ENCODE data around the gene RAB1A. TPM values are rescaled to one million over a fixed set of nuclear protein-coding genes. Genes with fewer than 3 reads are reported as not detected.

The RAB1A gene
- total and polyA plus RNA-seq, 9 of the 15 experiments (the other 6 are each of a cell fraction or from before 2014, with no cell fraction given), result 43.8 to 163 (median 67.7) TPM

GRCh38 chr2:65175894-65176530 lies 46.1 kb upstream of the RAB1A start:
- H2AFZ ChIP-seq (ENCODE audit: low read depth, low read length), result no peak overlapping the region
- 0 out of 4 replicates have a peak overlapping the region, but pooled peaks of 1 of the 2 experiments have one; percentile 10 for H3K9ac ChIP-seq (ENCODE audit: insufficient read depth in 1 of 2, low read depth in 2 of 2, low read length in 2 of 2)
- in situ Hi-C loops (cut with MboI), result no loop called here
- FAIRE-seq (no peak), ATAC-seq (peak; percentile 38; the same call in 2 of the 3 replicates), DNase-seq (ENCODE audit: extremely low read depth in 1 of 4, low spot score in 3 of 4) (no peak)
- ChIA-PET POLR2A (interaction anchor here (0.6 to 2.3 kb wide), 3 partner anchors 46 to 119 kb away, joined by 3 to 5 read pairs (median 4); partner anchors contain the start of gene RAB1A), CTCF (ENCODE audit: low intra/inter-chr PET ratio) (no interaction called here)
- H3K4me1 ChIP-seq (replicated peaks in 1 of 2; ENCODE audit: control insufficient read depth in 2 of 2, insufficient read depth in 2 of 2, low read length in 2 of 2), result peaks cover 0 to 12% of the 10 kb centered on the region in 2 experiments; a peak in 2 of 5 replicates
- H3K4me3 ChIP-seq, result no peak overlapping the region
- no TSS peak for BruUV-seq (replicated peaks)
- H3K9me3 ChIP-seq (replicated peaks; ENCODE audit: control insufficient read depth, insufficient read depth, low read depth, low read length), result no peaks in the 10 kb centered on the region
- H3K79me2 ChIP-seq (ENCODE audit: control insufficient read depth, insufficient read depth, low read length), result no peaks in the 10 kb centered on the region
- H3K9me1 ChIP-seq (ENCODE audit: control insufficient read depth, insufficient read depth, low read length), result no peaks in the 10 kb centered on the region
- no peak overlapping the region for H3K27ac ChIP-seq (ENCODE audit: extremely low read depth, low read depth, low read length)
- no peak overlapping the region for H3K4me2 ChIP-seq (ENCODE audit: insufficient read depth, low read length)
- WGBS (ENCODE audit: insufficient coverage, low coverage, missing lambda C conversion rate), result 36% methylated on average over 18 of the region's 23 CpGs
- intact Hi-C loops (cut with micrococcal nuclease), result no loop called here
- H3K27me3 ChIP-seq (ENCODE audit: control insufficient read depth in 2 of 2, insufficient read depth in 2 of 2, low read length in 2 of 2), result peaks cover 0 to 8% of the 10 kb centered on the region in 2 experiments; a peak in 1 of 5 replicates
- no peaks in the 10 kb centered on the region for H4K20me1 ChIP-seq (replicated peaks; ENCODE audit: control insufficient read depth, insufficient read depth, low read length)
- H3K36me3 ChIP-seq (ENCODE audit: control insufficient read depth, insufficient read depth, low read length), result no peaks in the 10 kb centered on the region
- TF ChIP-seq ZNF707 (CRISPR knock-in tag; conservative IDR thresholded peaks at IDR 0.05) (no peak), CXXC5 (CRISPR knock-in tag; IDR thresholded peaks at IDR 0.05) (no peak), SRSF3 (IDR thresholded peaks at IDR 0.05; ENCODE audit: insufficient read depth, low read length) (no peak), ZNF780A (CRISPR knock-in tag; IDR thresholded peaks at IDR 0.05) (no peak), ZNF778 (CRISPR knock-in tag; IDR thresholded peaks at IDR 0.05) (no peak), GATA2 (CRISPR knock-in tag; IDR thresholded peaks at IDR 0.05) (no peak), USF2 (CRISPR knock-in tag; IDR thresholded peaks at IDR 0.05) (no peak), IRF9 (tag; IDR thresholded peaks at IDR 0.05) (peak; percentile 51; the same call in 1 of the 2 replicates), SLC30A9 (CRISPR knock-in tag; IDR thresholded peaks at IDR 0.05) (no peak), XRCC3 (IDR thresholded peaks at IDR 0.05) (no peak), KLF10 (CRISPR knock-in tag; IDR thresholded peaks at IDR 0.05) (no peak), CEBPB (tag; IDR thresholded peaks at IDR 0.05) (peak; percentile 96), TRIM24 (IDR thresholded peaks at IDR 0.05) (no peak), CEBPG (CRISPR knock-in tag; IDR thresholded peaks at IDR 0.05) (peak; percentile 79), CEBPG (tag; conservative IDR thresholded peaks at IDR 0.05 in 1 of 2, IDR thresholded peaks at IDR 0.05 in 1 of 2) (peak; percentile 80 to 81), PTRF (tag; IDR thresholded peaks at IDR 0.05) (no peak), CEBPZ (IDR thresholded peaks at IDR 0.05; ENCODE audit: borderline replicate concordance, low read depth, low read length) (no peak), FOXP1 (CRISPR knock-in tag; IDR thresholded peaks at IDR 0.05) (no peak), ESRRA (IDR thresholded peaks at IDR 0.05; ENCODE audit: borderline replicate concordance, low read depth) (no peak)

Measured in K562 (cell line).